Brain microvascular endothelial cell (primary cell): ENCODE results near the gene NARF.
A peak's percentile ranks its signal among the peaks of the same experiment; 100 is the strongest.

Source experiments
- DNase-seq: peaks from one replicate; pipeline ENCODE4 v3.0.0-alpha.2; 2020
- H3K27ac ChIP-seq: fragments of 250-450 bp; sonication (Bioruptor Pico); 2 replicates; pipeline ENCODE4 v1.5.1; 2020; ENCODE audit warnings: mild to moderate bottlenecking, moderate library complexity
- H3K27me3 ChIP-seq: fragments of 250-450 bp; sonication (Bioruptor Pico); replicated peaks from 2 replicates; pipeline ENCODE4 v1.5.1; 2020; ENCODE audit warnings: mild to moderate bottlenecking
- H3K36me3 ChIP-seq: fragments of 250-450 bp; sonication (Bioruptor Pico); replicated peaks from 2 replicates; pipeline ENCODE4 v1.5.1; 2020; ENCODE audit warnings: mild to moderate bottlenecking
- H3K4me3 ChIP-seq: 2 replicates; pipeline ENCODE4 v1.5.1; 2011; ENCODE audit warnings: low read depth, mild to moderate bottlenecking, control low read depth, low read length, moderate library complexity
- CTCF ChIP-seq: IDR thresholded peaks from 2 replicates; pipeline ENCODE4 v1.5.1; 2011; ENCODE audit warnings: low read depth, mild to moderate bottlenecking, moderate library complexity, low read length, control low read depth, inconsistent platforms; ENCODE audit errors: missing control alignments
- in situ Hi-C: cut with HindIII; loops from 2 replicates; pipeline ENCODE4 v1.10.0; 2017; ENCODE audit warnings: low sequenced_read_pairs, low pct_ligation_motif_present

Gene NARF

GRCh38 chr17:82412535-82413520, 45.7 kb upstream of the NARF start:
- in situ Hi-C loops: loop anchor here (10.0 kb wide), 1 partner anchor 68 kb away; no protein-coding TSS in a partner anchor
- Histone ChIP-seq H3K27ac (no peak overlapping the region), H3K36me3 (no peaks in the 10 kb centered on the region), H3K4me3 (no peak overlapping the region), H3K27me3 (no peaks in the 10 kb centered on the region)
- TF ChIP-seq CTCF: no peak
- DNase-seq: no peak

GRCh38 chr17:82414548-82415281, 43.8 kb upstream of the NARF start:
- DNase-seq: peak; percentile 52
- H3K27ac ChIP-seq: no peak overlapping the region
- no peaks in the 10 kb centered on the region for H3K36me3 ChIP-seq
- peak; percentile 74 for TF ChIP-seq CTCF
- in situ Hi-C loops: loop anchor here (10.0 kb wide), 1 partner anchor 70 kb away; no protein-coding TSS in a partner anchor
- H3K4me3 ChIP-seq: no peak overlapping the region
- no peaks in the 10 kb centered on the region for H3K27me3 ChIP-seq

GRCh38 chr17:82415336-82415735, 43.2 kb upstream of the NARF start:
- Histone ChIP-seq H3K27me3 (no peaks in the 10 kb centered on the region), H3K27ac (no peak overlapping the region), H3K36me3 (no peaks in the 10 kb centered on the region), H3K4me3 (no peak overlapping the region)
- TF ChIP-seq CTCF: no peak
- in situ Hi-C loops: loop anchor here (10.0 kb wide), 1 partner anchor 71 kb away; no protein-coding TSS in a partner anchor
- no peak for DNase-seq

GRCh38 chr17:82415786-82416185, 42.8 kb upstream of the NARF start:
- TF ChIP-seq CTCF: no peak

GRCh38 chr17:82416264-82416663, 42.3 kb upstream of the NARF start:
- Histone ChIP-seq H3K27me3 (no peaks in the 10 kb centered on the region), H3K36me3 (no peaks in the 10 kb centered on the region), H3K27ac (no peak overlapping the region), H3K4me3 (no peak overlapping the region)
- in situ Hi-C loops: loop anchor here (10.0 kb wide), 1 partner anchor 71 kb away; no protein-coding TSS in a partner anchor
- DNase-seq: no peak
- TF ChIP-seq CTCF: no peak

More at GRCh38 chr17:82415786-82416185, 42.8 kb upstream of the NARF start:
- in situ Hi-C loops: loop anchor here (10.0 kb wide), 1 partner anchor 71 kb away; no protein-coding TSS in a partner anchor
- H3K36me3 ChIP-seq: no peaks in the 10 kb centered on the region
- no peak for DNase-seq
- H3K27me3 ChIP-seq: no peaks in the 10 kb centered on the region
- no peak overlapping the region for H3K4me3 ChIP-seq
- H3K27ac ChIP-seq: no peak overlapping the region
